Fibroblast of lung (primary cell): ENCODE data around the gene LGI1.

ENCODE experiments used
- CTCF ChIP-seq, 2 donors: IDR thresholded peaks in 1 of 2; conservative IDR thresholded peaks in 1 of 2; 1 replicate in 1 of 2; 2 replicates in 1 of 2; pipeline ENCODE4 v1.5.1; 2011 to 2012; ENCODE audit warnings: low read length in 2 of 2, control low read depth in 1 of 2, inconsistent platforms in 1 of 2, low read depth in 1 of 2, mild to moderate bottlenecking in 1 of 2
- EZH2 ChIP-seq: IDR thresholded peaks from 2 replicates; pipeline ENCODE4 v1.5.1; 2012; ENCODE audit warnings: low read length, control low read depth, mild to moderate bottlenecking; ENCODE audit errors: missing control alignments

- TF ChIP-seq CTCF (conservative IDR thresholded peaks at IDR 0.05 in 1 of 2, IDR thresholded peaks at IDR 0.05 in 1 of 2; ENCODE audit: low read depth in 1 of 2, low read length in 2 of 2) (no peak), EZH2 (no peak)
These were observed 13.6 kb downstream of the LGI1 start for GRCh38 chr10:93771354-93771753.
